Tibial artery (tissue), 4 donors: ENCODE data around the gene NBEA.

Experiments used
- DNase-seq, 2 donors: peaks; one replicate each; pipeline ENCODE4 v3.0.0-alpha.2; 2019
- H3K27ac ChIP-seq, 2 donors: fragments of 200-600 bp; sonication (generic) in 1 of 2; 1 replicate in 1 of 2; 2 replicates in 1 of 2; pipeline ENCODE4 v1.5.1; 2018 to 2019; ENCODE audit warnings: mild to moderate bottlenecking in 1 of 2
- H3K27me3 ChIP-seq, 2 donors: fragments of 200-600 bp; sonication (generic) in 1 of 2; one replicate each; pipeline versions ENCODE4 v1.5.1 to v1.6.0; 2016 to 2019
- H3K36me3 ChIP-seq, 3 donors: fragments of 200-600 bp; sonication (generic) in 2 of 3; one replicate each; pipeline ENCODE4 v1.5.1; 2016 to 2019; ENCODE audit warnings: mild to moderate bottlenecking in 2 of 3
- H3K4me1 ChIP-seq, 4 donors: fragments of 200-600 bp; sonication (generic) in 2 of 4; 1 replicate in 3 of 4; 2 replicates in 1 of 4; pipeline ENCODE4 v1.5.1; 2016 to 2019
- H3K4me3 ChIP-seq, 2 donors: fragments of 200-600 bp; sonication (generic) in 1 of 2; 1 replicate in 1 of 2; 2 replicates in 1 of 2; pipeline ENCODE4 v1.5.1; 2018 to 2019; ENCODE audit warnings: mild to moderate bottlenecking in 2 of 2
- H3K9me3 ChIP-seq, 3 donors: fragments of 200-600 bp; sonication (generic) in 1 of 3; one replicate each; pipeline ENCODE4 v1.5.1; 2016 to 2019
- CTCF ChIP-seq, 2 experiments: fragments of 200-600 bp in 1 of 2; fragments of 450-650 bp in 1 of 2; IDR thresholded peaks; one replicate each; pipeline ENCODE4 v1.5.1; 2017 to 2019; ENCODE audit warnings: antibody characterized with exemption in 2 of 2, mild to moderate bottlenecking in 1 of 2, moderate library complexity in 1 of 2
- intact Hi-C: fragments of 100-400 bp; cut with DNase I; formaldehyde crosslinking; loops from one replicate; pipeline ENCODE4 v1.15.0; 2023; ENCODE audit warnings: low total_unique reads

Gene NBEA

GRCh38 chr13:35356572-35356971 is 414.5 kb downstream of the NBEA start:
- H3K27ac ChIP-seq, result no peak overlapping the region
- H3K27me3 ChIP-seq, result no peaks in the 10 kb centered on the region
- no peak overlapping the region for H3K4me3 ChIP-seq
- no peaks in the 10 kb centered on the region for H3K4me1 ChIP-seq
- DNase-seq, result no peak
- H3K36me3 ChIP-seq, result peaks cover 0 to 9% (median 0%) of the 10 kb centered on the region in 3 donors
- H3K9me3 ChIP-seq, result no peaks in the 10 kb centered on the region
- intact Hi-C loops, result no loop called here
- no peak for TF ChIP-seq CTCF (IDR thresholded peaks at IDR 0.05)

GRCh38 chr13:35365883-35366282 is 423.8 kb downstream of the NBEA start:
- Histone ChIP-seq H3K4me1 (no peaks in the 10 kb centered on the region), H3K27me3 (no peaks in the 10 kb centered on the region), H3K9me3 (peaks cover 0 to 12% (median 12%) of the 10 kb centered on the region in 3 donors), H3K4me3 (no peak overlapping the region), H3K36me3 (no peaks in the 10 kb centered on the region), H3K27ac (no peak overlapping the region)
- intact Hi-C loops, result no loop called here
- TF ChIP-seq CTCF (IDR thresholded peaks at IDR 0.05), result no peak
- no peak for DNase-seq

GRCh38 chr13:35367586-35367985 is 425.5 kb downstream of the NBEA start:
- intact Hi-C loops, result no loop called here
- H3K27me3 ChIP-seq, result no peaks in the 10 kb centered on the region

GRCh38 chr13:35378939-35379338 is 436.9 kb downstream of the NBEA start:
- intact Hi-C loops, result no loop called here
- Histone ChIP-seq H3K27ac (no peak overlapping the region), H3K4me1 (peaks cover 0 to 4% (median 0%) of the 10 kb centered on the region in 4 donors), H3K9me3 (no peaks in the 10 kb centered on the region), H3K4me3 (no peak overlapping the region), H3K27me3 (no peaks in the 10 kb centered on the region), H3K36me3 (no peaks in the 10 kb centered on the region)
- no peak for DNase-seq
- no peak for TF ChIP-seq CTCF (IDR thresholded peaks at IDR 0.05)

More at GRCh38 chr13:35367586-35367985, 425.5 kb downstream of the NBEA start:
- no peak for TF ChIP-seq CTCF (IDR thresholded peaks at IDR 0.05)
- no peak overlapping the region for H3K4me3 ChIP-seq
- H3K9me3 ChIP-seq, result peaks cover 0 to 28% (median 16%) of the 10 kb centered on the region in 3 donors
- no peaks in the 10 kb centered on the region for H3K4me1 ChIP-seq
- H3K27ac ChIP-seq, result no peak overlapping the region
- peaks cover 0 to 7% (median 0%) of the 10 kb centered on the region in 3 donors for H3K36me3 ChIP-seq
- DNase-seq, result no peak

- Histone ChIP-seq H3K4me3 (no peak overlapping the region), H3K27ac (no peak overlapping the region), H3K27me3 (no peaks in the 10 kb centered on the region), H3K4me1 (peaks cover 0 to 4% (median 0%) of the 10 kb centered on the region in 4 donors), H3K9me3 (no peaks in the 10 kb centered on the region), H3K36me3 (no peaks in the 10 kb centered on the region)
- intact Hi-C loops, result no loop called here
- DNase-seq, result no peak
- TF ChIP-seq CTCF (IDR thresholded peaks at IDR 0.05), result no peak
These were observed 437.6 kb downstream of the NBEA start for GRCh38 chr13:35379663-35380062.

- no peaks in the 10 kb centered on the region for H3K9me3 ChIP-seq
- H3K36me3 ChIP-seq, result no peaks in the 10 kb centered on the region
- no peak overlapping the region for H3K4me3 ChIP-seq
- TF ChIP-seq CTCF (IDR thresholded peaks at IDR 0.05), result no peak
- intact Hi-C loops, result no loop called here
- DNase-seq, result no peak
- H3K27me3 ChIP-seq, result no peaks in the 10 kb centered on the region
- peaks cover 0 to 26% (median 2%) of the 10 kb centered on the region in 4 donors for H3K4me1 ChIP-seq
- H3K27ac ChIP-seq, result no peak overlapping the region
These were observed 445.7 kb downstream of the NBEA start for GRCh38 chr13:35387682-35388250.
